ENCODE measurements around the gene TINCR. TPM values are rescaled to one million over a fixed set of nuclear protein-coding genes. Genes with fewer than 3 reads are reported as not detected.

TINCR gene
- total RNA-seq, 1 donor from 2014 or later: 3.9 TPM

DNA sequence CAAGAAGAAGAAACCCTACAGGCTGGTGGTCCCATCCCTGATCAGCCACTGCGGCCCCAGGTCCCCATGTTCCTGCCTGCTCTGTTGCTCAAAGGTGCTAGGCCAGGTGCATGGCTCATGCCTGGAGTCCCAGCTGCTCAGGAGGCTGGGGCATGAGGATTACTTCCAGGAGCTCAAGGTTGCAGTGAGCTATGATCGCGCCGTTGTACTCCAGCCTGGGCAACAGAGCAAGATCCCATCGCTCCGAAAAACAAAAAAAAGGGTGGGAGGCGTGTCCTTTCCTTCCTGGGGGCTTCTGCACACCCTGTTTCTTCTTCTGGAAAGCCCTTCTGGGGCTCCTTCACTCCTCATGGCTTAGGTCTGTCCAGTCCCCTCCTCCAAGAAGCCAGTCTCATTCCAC is 11.9 kb upstream of the TINCR start:
- Histone ChIP-seq H3K27me3 (ENCODE audit: low read depth) (no peaks in the 10 kb centered on the region), H3K27ac (no peak overlapping the region), H3K36me3 (peaks cover 14% of the 10 kb centered on the region), H3K4me3 (no peak overlapping the region), H3K9me3 (no peaks in the 10 kb centered on the region), H3K4me1 (peaks cover 5% of the 10 kb centered on the region)
- intact Hi-C loops (cut with DNase I): no loop called here
- TF ChIP-seq, protein P1, sequence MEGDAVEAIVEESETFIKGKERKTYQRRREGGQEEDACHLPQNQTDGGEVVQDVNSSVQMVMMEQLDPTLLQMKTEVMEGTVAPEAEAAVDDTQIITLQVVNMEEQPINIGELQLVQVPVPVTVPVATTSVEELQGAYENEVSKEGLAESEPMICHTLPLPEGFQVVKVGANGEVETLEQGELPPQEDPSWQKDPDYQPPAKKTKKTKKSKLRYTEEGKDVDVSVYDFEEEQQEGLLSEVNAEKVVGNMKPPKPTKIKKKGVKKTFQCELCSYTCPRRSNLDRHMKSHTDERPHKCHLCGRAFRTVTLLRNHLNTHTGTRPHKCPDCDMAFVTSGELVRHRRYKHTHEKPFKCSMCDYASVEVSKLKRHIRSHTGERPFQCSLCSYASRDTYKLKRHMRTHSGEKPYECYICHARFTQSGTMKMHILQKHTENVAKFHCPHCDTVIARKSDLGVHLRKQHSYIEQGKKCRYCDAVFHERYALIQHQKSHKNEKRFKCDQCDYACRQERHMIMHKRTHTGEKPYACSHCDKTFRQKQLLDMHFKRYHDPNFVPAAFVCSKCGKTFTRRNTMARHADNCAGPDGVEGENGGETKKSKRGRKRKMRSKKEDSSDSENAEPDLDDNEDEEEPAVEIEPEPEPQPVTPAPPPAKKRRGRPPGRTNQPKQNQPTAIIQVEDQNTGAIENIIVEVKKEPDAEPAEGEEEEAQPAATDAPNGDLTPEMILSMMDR (IDR thresholded peaks at IDR 0.05): no peak
- ATAC-seq: no peak
- DNase-seq: no peak

GRCh38 chr19:5579286-5579685 is 11.5 kb upstream of the TINCR start:
- H3K4me1 ChIP-seq: peaks cover 5% of the 10 kb centered on the region
- H3K27me3 ChIP-seq (ENCODE audit: low read depth): no peaks in the 10 kb centered on the region
- H3K4me3 ChIP-seq: no peak overlapping the region
- H3K27ac ChIP-seq: no peak overlapping the region
- DNase-seq (no peak), ATAC-seq (no peak)
- intact Hi-C loops (cut with DNase I): no loop called here
- TF ChIP-seq, protein P1 (IDR thresholded peaks at IDR 0.05): no peak
- peaks cover 14% of the 10 kb centered on the region for H3K36me3 ChIP-seq
- no peaks in the 10 kb centered on the region for H3K9me3 ChIP-seq

DNA sequence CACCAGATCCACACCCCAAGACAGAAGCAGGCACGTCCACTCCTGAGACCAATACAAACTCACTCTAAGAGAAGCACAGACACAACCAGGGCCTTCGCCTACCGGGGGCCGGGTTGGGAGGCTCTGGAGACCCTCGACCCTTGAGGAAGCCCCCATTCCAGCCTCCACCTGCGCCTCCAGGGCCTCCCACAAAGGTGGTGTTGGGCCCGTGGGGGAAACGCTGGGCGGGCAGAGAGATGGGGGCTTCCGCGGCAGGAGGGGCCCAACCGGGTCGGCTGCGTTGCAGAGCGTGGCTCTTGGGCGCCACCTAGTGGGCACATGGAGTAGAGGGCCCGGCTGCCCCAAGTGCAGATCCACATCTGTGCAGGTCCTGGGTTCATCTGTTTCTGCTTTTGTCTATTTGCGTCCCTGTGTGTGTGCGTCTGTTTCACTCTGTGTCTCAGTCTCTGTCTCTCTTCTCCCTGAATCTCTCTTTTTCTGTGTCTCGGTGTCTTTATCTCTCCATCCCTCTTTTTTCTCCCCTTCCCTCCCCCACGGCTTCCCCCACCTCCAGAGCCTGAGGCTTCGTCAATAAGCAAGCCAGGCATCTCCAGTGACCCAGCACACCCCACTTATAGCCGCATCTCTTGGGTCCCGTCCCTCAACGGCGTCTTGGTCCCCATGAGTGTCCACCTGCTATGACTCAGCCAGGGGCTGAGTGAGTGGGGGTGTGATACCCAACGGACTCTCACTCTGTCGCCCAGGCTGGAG is 10.5 kb upstream of the TINCR start:
- intact Hi-C loops (cut with DNase I): no loop called here
- peaks cover 14% of the 10 kb centered on the region for H3K36me3 ChIP-seq
- H3K4me3 ChIP-seq: no peak overlapping the region
- H3K4me1 ChIP-seq: peaks cover 5% of the 10 kb centered on the region
- H3K27me3 ChIP-seq (ENCODE audit: low read depth): no peaks in the 10 kb centered on the region
- H3K27ac ChIP-seq: no peak overlapping the region
- DNase-seq (peak; percentile 79), ATAC-seq (peak; percentile 89 to 90)
- no peaks in the 10 kb centered on the region for H3K9me3 ChIP-seq
- TF ChIP-seq, protein P1 (IDR thresholded peaks at IDR 0.05): peak; percentile 99

DNA sequence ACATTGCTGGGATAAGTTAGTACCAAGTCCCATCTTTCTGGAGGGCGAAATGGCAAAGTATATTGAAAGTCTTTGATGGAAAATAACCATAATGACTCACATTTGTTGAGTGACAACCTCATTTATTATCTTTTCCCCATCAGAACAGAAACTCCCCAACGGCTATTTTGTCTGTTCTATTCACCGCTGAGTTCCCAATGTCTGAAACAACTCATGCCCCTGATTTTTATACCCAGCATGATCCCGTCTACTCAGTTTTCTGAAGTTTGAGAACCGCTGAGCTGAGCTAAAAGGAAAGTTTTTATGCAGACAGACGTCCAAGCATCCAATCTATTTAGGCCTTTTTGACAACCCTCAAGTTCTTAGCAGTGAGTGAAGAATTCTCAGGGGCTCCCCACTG is 7.8 kb upstream of the TINCR start:
- DNase-seq: no peak
- TF ChIP-seq, protein P1 (IDR thresholded peaks at IDR 0.05): no peak
- H3K9me3 ChIP-seq: no peaks in the 10 kb centered on the region
- H3K27ac ChIP-seq: no peak overlapping the region
- H3K36me3 ChIP-seq: no peaks in the 10 kb centered on the region
- intact Hi-C loops (cut with DNase I): no loop called here
- no peak for ATAC-seq
- H3K4me3 ChIP-seq: no peak overlapping the region
- peaks cover 5% of the 10 kb centered on the region for H3K4me1 ChIP-seq
- H3K27me3 ChIP-seq (ENCODE audit: low read depth): no peaks in the 10 kb centered on the region

DNA sequence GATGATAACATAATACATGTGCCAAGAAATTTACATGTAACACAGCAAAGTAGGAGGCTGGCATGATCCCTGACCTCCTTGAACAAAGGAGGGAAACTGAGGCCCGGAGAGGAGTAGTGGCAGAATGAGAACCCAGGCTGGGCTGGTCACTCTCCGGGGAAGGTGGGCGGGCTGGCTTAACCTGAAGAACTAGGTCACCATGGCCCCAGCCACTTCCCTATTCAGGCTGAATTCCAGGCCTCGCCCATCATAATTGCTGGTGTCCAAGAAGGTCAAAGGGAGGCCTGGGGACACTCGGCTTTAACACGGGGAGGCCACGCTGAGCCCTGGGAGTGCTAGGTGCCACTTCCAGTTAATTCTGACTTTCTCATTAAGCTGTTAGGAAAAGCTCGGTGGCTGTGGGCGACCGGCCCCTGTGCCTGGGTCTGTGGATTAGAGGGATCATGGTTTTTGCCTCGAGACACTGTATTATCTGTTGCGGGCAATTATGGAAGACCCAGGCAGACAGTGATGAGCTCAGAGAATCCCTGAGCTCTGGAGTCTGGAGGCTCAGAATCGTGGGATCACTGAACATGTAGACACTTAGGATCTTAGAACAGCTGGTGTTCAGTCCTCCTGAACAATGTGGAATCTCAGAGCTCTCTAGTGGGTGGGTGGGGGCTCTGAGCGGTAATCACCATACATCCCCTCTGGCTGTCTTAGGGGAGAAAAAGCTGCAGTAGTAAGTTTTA is 5.0 kb upstream of the TINCR start:
- H3K4me1 ChIP-seq: no peaks in the 10 kb centered on the region
- no peak overlapping the region for H3K27ac ChIP-seq
- H3K4me3 ChIP-seq: no peak overlapping the region
- TF ChIP-seq, protein P1 (IDR thresholded peaks at IDR 0.05): no peak
- peaks cover 14% of the 10 kb centered on the region for H3K27me3 ChIP-seq (ENCODE audit: low read depth)
- intact Hi-C loops (cut with DNase I): no loop called here
- ATAC-seq (peak; percentile 43 to 63), DNase-seq (no peak)
- H3K36me3 ChIP-seq: no peaks in the 10 kb centered on the region
- no peaks in the 10 kb centered on the region for H3K9me3 ChIP-seq
